ENCODE data around the gene ACSS1.

The ACSS1 gene

GRCh38 chr20:24996449-24997377, 61.2 kb downstream of the ACSS1 start:
- in situ Hi-C loops (cut with MboI; ENCODE audit: low sequenced_read_pairs): no loop called here

GRCh38 chr20:24995741-24996448, 62.0 kb downstream of the ACSS1 start:
- in situ Hi-C loops (cut with MboI; ENCODE audit: low sequenced_read_pairs): no loop called here

GRCh38 chr20:24994470-24995368, 63.2 kb downstream of the ACSS1 start:
- in situ Hi-C loops (cut with MboI; ENCODE audit: low sequenced_read_pairs): no loop called here

- in situ Hi-C loops (cut with MboI; ENCODE audit: low sequenced_read_pairs): no loop called here
Measured at GRCh38 chr20:24994186-24994465, 63.8 kb downstream of the ACSS1 start.

GRCh38 chr20:24993337-24994185, 64.4 kb downstream of the ACSS1 start:
- in situ Hi-C loops (cut with MboI; ENCODE audit: low sequenced_read_pairs): no loop called here

- in situ Hi-C loops (cut with MboI; ENCODE audit: low sequenced_read_pairs): no loop called here
Measured at GRCh38 chr20:24992487-24993205, 65.3 kb downstream of the ACSS1 start, which contains the start of gene APMAP. APMAP (minus strand) TSS chr20:24992751; CDS start chr20:24992688, 63 bp downstream.

GRCh38 chr20:24991897-24992486, 65.9 kb downstream of the ACSS1 start:
- in situ Hi-C loops (cut with MboI; ENCODE audit: low sequenced_read_pairs): no loop called here

GRCh38 chr20:24990810-24991252, 67.1 kb downstream of the ACSS1 start:
- in situ Hi-C loops (cut with MboI; ENCODE audit: low sequenced_read_pairs): no loop called here

- in situ Hi-C loops (cut with MboI; ENCODE audit: low sequenced_read_pairs): no loop called here
Measured at GRCh38 chr20:24989162-24989561, 68.8 kb downstream of the ACSS1 start.

GRCh38 chr20:24987873-24988835, 69.8 kb downstream of the ACSS1 start:
- in situ Hi-C loops (cut with MboI; ENCODE audit: low sequenced_read_pairs): no loop called here

GRCh38 chr20:24987244-24987643, 70.7 kb downstream of the ACSS1 start:
- in situ Hi-C loops (cut with MboI; ENCODE audit: low sequenced_read_pairs): no loop called here

- in situ Hi-C loops (cut with MboI; ENCODE audit: low sequenced_read_pairs): no loop called here
Measured at GRCh38 chr20:24986436-24987015, 71.4 kb downstream of the ACSS1 start.

- in situ Hi-C loops (cut with MboI; ENCODE audit: low sequenced_read_pairs): no loop called here
Measured at GRCh38 chr20:24985802-24986201, 72.1 kb downstream of the ACSS1 start.

GRCh38 chr20:24984961-24985640, 72.8 kb downstream of the ACSS1 start:
- in situ Hi-C loops (cut with MboI; ENCODE audit: low sequenced_read_pairs): no loop called here

- in situ Hi-C loops (cut with MboI; ENCODE audit: low sequenced_read_pairs): no loop called here
Measured at GRCh38 chr20:24983896-24984295, 74.0 kb downstream of the ACSS1 start.

- in situ Hi-C loops (cut with MboI; ENCODE audit: low sequenced_read_pairs): no loop called here
Measured at GRCh38 chr20:24981790-24982189, 76.1 kb downstream of the ACSS1 start.

GRCh38 chr20:24981282-24981681, 76.7 kb downstream of the ACSS1 start:
- in situ Hi-C loops (cut with MboI; ENCODE audit: low sequenced_read_pairs): no loop called here
